ENCODE results near the gene PRDX4. TPM values are rescaled to one million over a fixed set of nuclear protein-coding genes. Genes with fewer than 3 reads are reported as not detected.
"Not testable (repeated sequence)": the region's sequence is repeated elsewhere in the genome, so short reads cannot be mapped to it uniquely, and the experiment has no call there.

The PRDX4 gene
- total RNA-seq, 2 donors from 2014 or later: 42.6 to 48.2 TPM

DNA sequence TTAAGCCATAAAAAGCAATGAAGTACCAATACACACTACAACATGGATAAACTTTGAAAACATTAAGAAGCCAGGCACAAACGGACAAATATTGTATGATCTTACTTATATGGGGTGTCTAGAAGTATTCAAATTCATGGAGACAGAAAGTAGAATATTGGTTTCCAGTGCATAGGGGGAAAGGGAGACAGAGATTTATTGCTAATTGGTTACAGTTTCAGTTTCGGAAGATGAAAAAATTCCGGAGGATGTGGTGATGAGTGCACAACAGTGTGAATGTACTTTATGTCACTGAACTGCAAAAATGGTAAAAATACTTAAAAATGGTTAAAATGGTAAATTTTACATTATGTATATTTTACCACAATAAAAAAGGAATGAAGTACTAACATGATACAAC lies 5.1 kb upstream of the PRDX4 start:
- peak overlapping the region; percentile 95 to 97 for H3K27ac Mint-ChIP-seq
- ATAC-seq (peak; percentile 51 to 59), DNase-seq (ENCODE audit: low spot score in 2 of 2) (no peak)
- H3K36me3 Mint-ChIP-seq: no peaks in the 10 kb centered on the region
- H3K9me3 Mint-ChIP-seq: no peaks in the 10 kb centered on the region

DNA sequence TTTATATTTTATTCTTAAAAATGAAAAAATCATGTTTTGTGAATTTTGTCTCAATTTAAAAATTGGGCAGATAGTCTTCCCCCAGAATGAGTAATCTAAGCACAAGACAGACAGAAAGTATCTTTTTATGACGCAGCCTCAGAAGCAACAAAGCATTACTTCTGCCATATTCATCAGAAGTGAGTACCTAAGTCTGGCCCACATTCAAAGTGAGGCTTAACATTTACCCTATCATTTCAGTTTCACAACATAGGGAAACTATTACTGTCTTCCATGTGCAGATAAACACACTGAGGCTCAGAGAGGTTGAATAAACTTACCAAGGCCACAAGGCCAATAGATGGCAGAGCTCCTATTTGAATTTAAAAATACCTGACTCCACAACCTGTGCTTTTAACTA lies 4.4 kb upstream of the PRDX4 start:
- H3K36me3 Mint-ChIP-seq: no peaks in the 10 kb centered on the region
- DNase-seq (ENCODE audit: low spot score in 2 of 2): peak in 1 of 2 donors; percentile 5
- peak overlapping the region; percentile 95 to 97 for H3K27ac Mint-ChIP-seq
- peak; percentile 81 to 84 for ATAC-seq
- H3K9me3 Mint-ChIP-seq: no peaks in the 10 kb centered on the region

DNA sequence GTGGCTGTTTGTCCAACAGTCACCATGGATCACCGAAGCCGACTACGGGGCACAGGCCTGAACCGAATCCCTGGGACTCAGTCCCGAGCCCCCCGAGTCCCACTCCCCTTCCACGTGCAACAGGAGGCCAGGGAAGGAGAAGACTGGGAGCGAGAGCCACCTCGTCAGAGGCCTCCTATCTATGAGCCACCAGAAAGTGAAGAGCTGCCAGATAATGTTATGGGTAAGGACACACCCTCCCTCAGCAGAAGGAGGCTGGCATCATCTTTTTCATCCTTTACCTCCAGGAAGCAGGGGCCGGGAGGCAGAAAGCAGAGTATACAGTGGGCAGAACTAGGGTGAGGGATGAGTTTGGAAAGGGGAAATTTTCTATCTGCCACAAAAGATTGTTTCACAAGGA lies 2.8 kb upstream of the PRDX4 start:
- Mint-ChIP-seq H3K9me3 (no peaks in the 10 kb centered on the region), H3K27ac (no peak overlapping the region), H3K36me3 (peaks cover 0 to 7% of the 10 kb centered on the region in 2 donors)
- DNase-seq (ENCODE audit: low spot score in 2 of 2): no peak
- no peak for ATAC-seq

GRCh38 chrX:23666282-23666681 lies 1.0 kb upstream of the PRDX4 start:
- Mint-ChIP-seq H3K9me3 (no peaks in the 10 kb centered on the region), H3K27ac (peak overlapping the region in 1 of 2 donors; percentile 50), H3K36me3 (peaks cover 0 to 7% of the 10 kb centered on the region in 2 donors)
- ATAC-seq: no peak
- no peak for DNase-seq (ENCODE audit: low spot score in 2 of 2)

DNA sequence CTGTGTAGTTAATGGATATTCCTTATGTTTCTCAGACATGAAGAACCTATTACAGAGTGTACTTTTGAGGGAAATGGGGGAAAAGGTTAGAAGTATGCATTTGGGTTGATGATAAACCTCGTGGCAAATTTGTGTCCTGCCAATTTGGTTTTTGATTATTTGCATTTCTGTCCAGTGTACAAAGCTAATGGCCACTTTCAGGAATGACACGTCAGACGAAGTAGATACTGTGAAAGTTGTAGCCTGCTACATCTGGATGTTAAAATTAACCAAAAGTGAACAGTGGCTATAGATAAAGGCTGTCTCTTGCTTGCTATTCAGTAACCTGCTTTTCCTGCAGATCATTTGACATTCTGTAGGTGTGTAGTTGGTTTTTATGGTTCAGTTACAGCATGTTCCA lies 1.0 kb downstream of the PRDX4 start:
- Mint-ChIP-seq H3K9me3 (no peaks in the 10 kb centered on the region), H3K27ac (peak overlapping the region; percentile 88 to 94), H3K36me3 (peaks cover 0 to 7% of the 10 kb centered on the region in 2 donors)
- no peak for ATAC-seq
- no peak for DNase-seq (ENCODE audit: low spot score in 2 of 2)

GRCh38 chrX:23670528-23670927 lies 3.2 kb downstream of the PRDX4 start:
- Mint-ChIP-seq H3K27ac (no peak overlapping the region), H3K9me3 (no peaks in the 10 kb centered on the region), H3K36me3 (peaks cover 0 to 7% of the 10 kb centered on the region in 2 donors)
- DNase-seq (ENCODE audit: low spot score in 2 of 2) (no peak), ATAC-seq (no peak)

- peak overlapping the region in 1 of 2 donors; percentile 9 for H3K27ac Mint-ChIP-seq
- H3K36me3 Mint-ChIP-seq: peaks cover 0 to 5% of the 10 kb centered on the region in 2 donors
Observed at GRCh38 chrX:23673108-23673507, 5.8 kb downstream of the PRDX4 start.

DNA sequence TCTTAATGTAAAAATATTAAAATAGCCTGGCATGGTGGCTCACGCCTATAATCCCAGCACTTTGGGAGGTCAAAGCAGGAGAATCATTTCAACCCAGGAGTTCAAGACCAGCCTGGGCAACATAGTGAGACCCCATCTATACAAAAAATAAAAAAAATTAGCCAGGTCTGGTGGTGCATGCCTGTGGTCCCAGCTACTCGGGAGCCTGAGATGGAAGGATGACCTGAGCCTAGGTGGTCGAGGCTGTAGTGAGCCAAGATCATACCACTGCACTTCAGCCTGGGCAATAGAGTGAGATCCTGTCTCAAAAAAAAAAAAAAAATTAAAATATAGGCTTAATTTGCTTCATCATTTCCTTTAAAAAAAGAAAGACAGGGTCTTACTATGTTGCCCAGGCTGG lies 9.2 kb downstream of the PRDX4 start:
- not testable (repeated sequence) for ATAC-seq; DNase-seq (ENCODE audit: low spot score in 2 of 2); H3K36me3 Mint-ChIP-seq; H3K27ac Mint-ChIP-seq; H3K9me3 Mint-ChIP-seq

More at GRCh38 chrX:23673108-23673507, 5.8 kb downstream of the PRDX4 start:
- DNase-seq (ENCODE audit: low spot score in 2 of 2) (no peak), ATAC-seq (no peak)
- H3K9me3 Mint-ChIP-seq: no peaks in the 10 kb centered on the region

- no peaks in the 10 kb centered on the region for H3K36me3 Mint-ChIP-seq
- H3K27ac Mint-ChIP-seq: no peak overlapping the region
- no peak for ATAC-seq
- DNase-seq (ENCODE audit: low spot score in 2 of 2): no peak
- H3K9me3 Mint-ChIP-seq: no peaks in the 10 kb centered on the region
Observed at GRCh38 chrX:23692166-23692565, 24.9 kb downstream of the PRDX4 start.

- DNase-seq (ENCODE audit: low spot score in 2 of 2) (peak in 1 of 2 donors; percentile 6), ATAC-seq (peak; percentile 59 to 67)
- no peaks in the 10 kb centered on the region for H3K9me3 Mint-ChIP-seq
- H3K27ac Mint-ChIP-seq: no peak overlapping the region
- H3K36me3 Mint-ChIP-seq: no peaks in the 10 kb centered on the region
Observed at GRCh38 chrX:23694606-23695005, 27.3 kb downstream of the PRDX4 start.

DNA sequence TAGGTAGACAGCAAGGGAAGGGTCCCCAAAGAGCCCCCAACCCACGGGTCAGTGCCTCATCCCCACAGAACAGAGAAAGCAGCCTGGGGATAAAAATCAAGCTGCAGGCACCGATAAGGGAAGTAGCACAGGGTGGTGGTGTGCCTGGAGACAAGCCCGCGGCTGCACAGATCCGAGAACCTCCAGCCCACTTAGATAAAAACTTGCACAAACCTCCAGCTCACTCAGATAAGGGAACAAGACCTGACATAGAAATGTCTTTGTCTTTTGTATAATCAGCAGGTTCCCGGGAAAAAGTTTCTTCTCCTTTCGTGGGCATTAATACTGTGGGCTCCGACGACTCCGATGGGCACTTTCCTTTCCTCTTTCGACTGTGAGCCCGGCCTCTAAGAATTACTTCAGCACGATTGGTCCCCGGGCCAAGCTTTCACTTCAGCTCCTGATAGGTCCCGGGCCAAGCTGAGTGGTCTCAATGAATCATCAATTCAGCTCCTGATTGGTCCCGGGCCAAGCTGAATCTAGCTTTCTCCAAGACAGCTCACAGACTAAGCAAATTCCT lies 32.4 kb downstream of the PRDX4 start:
- ATAC-seq: peak; percentile 49 to 56
- DNase-seq (ENCODE audit: low spot score in 2 of 2): no peak
- Mint-ChIP-seq H3K27ac (no peak overlapping the region), H3K9me3 (no peaks in the 10 kb centered on the region), H3K36me3 (no peaks in the 10 kb centered on the region)

DNA sequence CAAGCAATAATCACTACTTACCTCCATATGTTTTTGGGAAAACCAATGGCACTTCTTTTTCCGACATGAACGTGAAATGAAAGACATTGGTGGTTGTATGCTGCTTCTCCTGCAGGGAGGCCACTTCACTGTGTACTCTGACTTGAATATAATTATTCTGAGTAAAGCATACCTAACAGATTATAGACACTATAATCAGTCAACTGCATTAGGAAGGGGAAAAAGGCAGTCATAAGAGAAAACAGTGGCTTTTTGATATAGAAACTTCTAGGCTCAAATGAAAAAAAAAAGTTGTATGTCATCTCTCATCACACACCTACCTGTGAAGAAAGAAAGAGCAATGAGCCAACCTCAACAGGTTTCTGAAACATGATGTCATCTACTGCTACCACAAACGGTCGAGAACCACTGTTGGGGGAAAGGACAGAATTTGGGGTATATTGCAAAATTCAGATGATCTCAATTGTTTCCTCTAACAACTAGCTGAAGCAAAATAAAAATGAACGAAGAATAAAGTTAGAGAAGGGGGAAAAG lies 37.4 kb downstream of the PRDX4 start:
- no peaks in the 10 kb centered on the region for H3K36me3 Mint-ChIP-seq
- ATAC-seq (peak in 1 of 2 donors; percentile 53), DNase-seq (ENCODE audit: low spot score in 2 of 2) (no peak)
- H3K27ac Mint-ChIP-seq: no peak overlapping the region
- H3K9me3 Mint-ChIP-seq: no peaks in the 10 kb centered on the region

DNA sequence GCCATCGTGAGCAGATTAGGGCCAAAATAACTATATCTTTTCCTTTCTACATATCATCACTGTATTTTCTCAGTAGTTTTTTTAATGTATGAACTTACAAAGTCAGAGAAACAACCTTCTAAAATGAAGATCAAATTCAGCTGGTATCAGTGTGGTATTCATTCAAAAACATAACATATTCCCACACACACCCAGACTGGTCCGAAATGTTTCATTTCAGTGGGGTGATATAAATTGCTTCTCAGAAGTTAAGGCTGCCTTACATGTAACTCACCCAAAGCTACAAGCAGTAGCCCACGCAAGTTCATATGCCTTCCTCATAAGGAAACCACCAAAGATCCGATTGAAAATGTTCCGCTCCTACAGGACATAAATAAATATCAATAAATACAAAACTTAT lies 37.9 kb downstream of the PRDX4 start:
- H3K36me3 Mint-ChIP-seq: no peaks in the 10 kb centered on the region
- H3K27ac Mint-ChIP-seq: no peak overlapping the region
- H3K9me3 Mint-ChIP-seq: no peaks in the 10 kb centered on the region
- no peak for ATAC-seq
- DNase-seq (ENCODE audit: low spot score in 2 of 2): no peak

- Mint-ChIP-seq H3K36me3 (peaks cover 0 to 4% of the 10 kb centered on the region in 2 donors), H3K27ac (peak overlapping the region in 1 of 2 donors; percentile 79), H3K9me3 (no peaks in the 10 kb centered on the region)
- ATAC-seq (peak; percentile 36 to 77), DNase-seq (ENCODE audit: low spot score in 2 of 2) (no peak)
Observed at GRCh38 chrX:23720117-23720677, 52.9 kb downstream of the PRDX4 start.

DNA sequence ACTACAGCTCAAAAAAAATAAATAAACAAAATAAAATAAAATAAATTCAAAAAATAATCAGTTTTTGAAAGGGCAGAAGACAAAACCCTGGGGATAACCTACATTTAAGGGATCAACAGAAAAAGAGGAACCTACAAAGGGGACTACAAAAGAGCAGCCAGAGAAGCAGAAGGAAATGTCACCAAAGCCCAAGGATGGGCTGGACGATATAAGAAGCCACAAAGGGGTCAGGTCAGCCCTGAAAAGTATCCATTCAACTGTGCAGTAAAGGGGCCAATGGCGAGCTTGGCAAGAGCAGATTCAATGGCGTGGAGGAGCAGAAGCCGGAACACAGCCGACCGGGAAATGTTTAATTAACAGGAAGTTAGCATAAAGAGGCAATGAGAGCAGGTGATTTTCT lies 58.9 kb downstream of the PRDX4 start:
- no peak for ATAC-seq
- Mint-ChIP-seq H3K36me3 (peaks cover 4 to 10% of the 10 kb centered on the region in 2 donors), H3K9me3 (no peaks in the 10 kb centered on the region), H3K27ac (no peak overlapping the region)
- no peak for DNase-seq (ENCODE audit: low spot score in 2 of 2)

GRCh38 chrX:23727206-23727605 lies 59.9 kb downstream of the PRDX4 start:
- Mint-ChIP-seq H3K9me3 (no peaks in the 10 kb centered on the region), H3K36me3 (peaks cover 4 to 18% of the 10 kb centered on the region in 2 donors)
- DNase-seq (ENCODE audit: low spot score in 2 of 2): no peak

DNA sequence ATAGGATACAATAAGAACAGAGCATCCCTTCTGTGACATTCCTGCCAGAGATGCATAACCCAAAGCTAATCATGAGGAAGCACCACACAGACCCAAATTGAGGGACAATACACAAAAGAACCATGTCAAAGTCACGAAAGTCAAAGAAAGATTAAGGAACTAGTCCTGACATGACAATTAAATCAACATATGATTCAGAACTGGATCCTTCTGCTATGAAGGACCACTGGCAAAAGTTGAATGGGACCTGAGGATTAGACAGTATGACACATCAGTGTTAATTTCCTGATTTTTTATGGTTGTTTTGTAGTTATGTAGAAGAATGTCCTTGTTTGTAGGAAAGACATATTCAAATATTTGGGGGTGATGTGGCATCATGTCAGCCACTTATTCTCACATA lies 61.9 kb downstream of the PRDX4 start:
- DNase-seq (ENCODE audit: low spot score in 2 of 2) (no peak), ATAC-seq (no peak)
- Mint-ChIP-seq H3K9me3 (no peaks in the 10 kb centered on the region), H3K36me3 (peaks cover 4 to 19% of the 10 kb centered on the region in 2 donors), H3K27ac (no peak overlapping the region)

More at GRCh38 chrX:23727206-23727605, 59.9 kb downstream of the PRDX4 start:
- ATAC-seq: no peak
- H3K27ac Mint-ChIP-seq: peak overlapping the region in 1 of 2 donors; percentile 74

GRCh38 chrX:23731951-23732350 lies 64.7 kb downstream of the PRDX4 start:
- no peaks in the 10 kb centered on the region for H3K9me3 Mint-ChIP-seq
- DNase-seq (ENCODE audit: low spot score in 2 of 2): no peak
- no peak for ATAC-seq
- peak overlapping the region in 1 of 2 donors; percentile 87 for H3K27ac Mint-ChIP-seq
- H3K36me3 Mint-ChIP-seq: peaks cover 4 to 15% of the 10 kb centered on the region in 2 donors

Measured in activated naive CD4-positive, alpha-beta T cell treated with anti-CD3 and anti-CD28 coated beads, Interleukin-2, amount 50 U/mL, for 72 hours (primary cell).